ENCODE results near the gene RGS14.

Gene RGS14

DNA sequence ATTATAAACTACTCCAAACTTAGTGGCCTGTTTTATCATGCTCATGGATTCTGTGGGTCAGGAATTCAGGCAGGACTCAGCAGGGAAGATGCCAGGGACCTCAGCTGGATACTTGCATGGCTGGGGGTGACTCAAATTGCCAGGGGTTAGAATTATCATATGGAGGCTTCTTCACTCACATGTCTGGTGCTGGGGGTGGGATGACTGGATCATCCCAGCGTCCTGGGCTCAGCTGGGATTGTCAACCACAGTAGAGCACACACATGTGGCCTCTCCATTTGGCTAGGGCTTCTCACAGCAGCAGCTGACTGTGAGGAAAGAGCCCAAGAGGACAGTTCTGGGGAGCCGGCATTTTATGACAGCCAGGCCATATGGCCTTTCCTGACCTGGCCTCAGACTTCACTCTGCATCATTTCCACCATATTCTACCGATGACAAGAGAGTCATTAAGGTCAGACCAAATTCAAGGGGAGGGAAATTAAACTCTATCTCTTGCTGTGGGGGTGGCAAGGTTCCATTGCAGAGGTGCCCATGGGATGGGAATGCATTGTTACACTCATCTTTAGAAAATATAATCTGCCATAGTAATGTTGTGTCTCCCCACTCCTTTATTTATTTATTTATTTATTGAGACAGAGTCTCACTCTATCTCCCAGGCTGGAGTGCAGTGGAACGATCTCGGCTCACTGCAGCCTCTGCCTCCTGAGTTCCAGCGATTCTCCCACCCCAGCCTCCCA lies 63.5 kb downstream of the RGS14 start:
- TF ChIP-seq CTCF (conservative IDR thresholded peaks at IDR 0.05; ENCODE audit: low read depth, low read length): no peak
- H3K4me3 ChIP-seq (ENCODE audit: low read length): no peak overlapping the region
- no peak for DNase-seq (ENCODE audit: low read depth)
